ENCODE data around the gene KCNIP4.
"Not testable (repeated sequence)": the region's sequence is repeated elsewhere in the genome, so short reads cannot be mapped to it uniquely, and the experiment has no call there.

The KCNIP4 gene

DNA sequence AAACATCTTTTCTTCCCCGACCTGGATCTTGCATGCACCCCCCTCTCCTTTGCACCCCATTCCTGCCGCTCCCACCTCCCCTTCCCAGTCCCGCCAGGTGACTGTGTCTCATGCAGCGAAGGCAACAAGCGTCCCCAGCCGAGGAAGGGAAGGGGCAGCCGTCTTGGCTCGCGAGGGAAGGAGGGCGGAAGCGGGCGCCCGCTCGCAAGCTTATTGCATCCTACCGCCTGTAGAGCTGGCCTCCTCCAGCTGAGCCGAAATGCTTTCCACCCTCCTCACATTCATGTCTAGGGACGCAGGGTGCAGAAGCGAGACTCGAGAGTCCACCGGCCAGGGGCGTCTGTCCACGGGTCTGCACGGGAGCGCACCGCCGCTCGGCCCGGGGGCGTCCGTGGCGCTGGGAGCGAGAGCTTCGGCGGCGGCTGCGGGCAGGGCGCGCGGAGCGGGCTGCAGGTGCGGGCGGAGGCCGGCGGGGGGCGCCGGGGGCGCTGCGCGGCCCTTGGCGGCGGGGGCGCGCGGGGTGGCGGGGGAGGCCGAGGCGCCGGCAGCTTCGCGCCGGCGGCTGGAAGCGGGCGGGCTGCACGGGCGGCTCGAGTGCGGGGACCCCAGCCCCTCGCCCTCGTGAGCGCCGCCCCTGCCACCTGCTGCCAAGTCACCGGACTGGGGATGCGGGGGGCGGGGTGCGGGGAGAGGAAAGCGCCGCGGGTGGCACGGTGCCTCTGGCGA, at the start of gene KCNIP4:
TSS of gene KCNIP4 (minus strand) at position 426 of the 726 bp plus-strand sequence.
- DNase-seq (ENCODE audit: low read depth), result no peak

DNA sequence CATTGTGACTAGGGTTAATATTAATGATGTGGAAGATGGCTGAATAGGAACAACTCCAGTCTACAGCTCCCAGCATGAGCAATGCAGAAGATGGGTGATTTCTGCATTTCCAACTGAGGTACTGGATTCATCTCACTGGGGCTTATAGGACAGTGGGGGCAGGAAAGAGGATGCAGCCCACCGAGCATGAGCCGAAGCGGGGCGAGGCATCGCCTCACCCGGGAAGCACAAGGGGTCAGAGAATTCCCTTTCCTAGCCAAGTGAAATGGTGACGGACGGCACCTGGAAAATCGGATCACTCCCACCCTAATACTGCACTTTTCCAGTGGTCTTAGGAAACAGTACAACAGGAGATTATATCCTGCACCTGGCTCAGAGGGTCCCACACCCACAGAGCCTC, 48.0 kb upstream of the KCNIP4 start:
- not testable (repeated sequence) for DNase-seq (ENCODE audit: low read depth)

DNA sequence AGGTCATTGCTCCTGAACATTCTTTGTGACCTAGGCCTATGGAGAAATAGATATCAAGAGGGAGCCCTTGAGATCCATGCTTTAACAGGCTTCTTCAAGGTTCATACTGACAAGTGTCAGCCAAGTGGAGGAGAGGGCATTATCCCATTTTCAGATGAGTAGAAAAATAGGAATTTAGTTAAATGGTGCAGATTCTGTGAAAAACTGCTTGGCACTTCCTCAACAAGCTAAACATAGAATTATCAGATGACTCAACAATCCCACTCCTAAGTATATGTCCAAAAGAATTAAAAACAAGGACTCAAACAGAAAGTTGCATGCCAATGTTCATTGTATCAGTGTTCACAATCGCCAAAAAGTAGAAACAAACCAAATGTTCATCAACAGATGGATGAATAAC, 43.8 kb upstream of the KCNIP4 start:
- DNase-seq (ENCODE audit: low read depth), result peak; percentile 47

DNA sequence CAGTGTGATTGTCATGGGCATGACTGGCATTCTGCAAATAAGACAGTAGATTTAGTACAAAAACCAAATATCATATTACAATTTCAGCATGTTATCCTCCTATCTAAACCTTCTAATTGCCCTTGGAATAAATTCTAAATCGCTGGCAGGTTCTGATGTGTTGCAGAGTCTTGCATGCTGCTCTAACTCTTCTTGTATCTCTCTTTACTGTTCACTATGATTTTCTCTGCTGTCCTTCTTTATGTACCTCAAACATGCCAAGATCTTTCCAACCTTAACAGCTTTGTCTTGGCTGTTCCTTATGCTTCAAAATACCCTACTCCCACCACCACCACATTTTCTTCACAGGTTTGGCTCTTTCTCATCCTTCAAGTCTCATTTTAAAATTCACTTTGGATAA, 43.0 kb upstream of the KCNIP4 start:
- DNase-seq (ENCODE audit: low read depth), result no peak

DNA sequence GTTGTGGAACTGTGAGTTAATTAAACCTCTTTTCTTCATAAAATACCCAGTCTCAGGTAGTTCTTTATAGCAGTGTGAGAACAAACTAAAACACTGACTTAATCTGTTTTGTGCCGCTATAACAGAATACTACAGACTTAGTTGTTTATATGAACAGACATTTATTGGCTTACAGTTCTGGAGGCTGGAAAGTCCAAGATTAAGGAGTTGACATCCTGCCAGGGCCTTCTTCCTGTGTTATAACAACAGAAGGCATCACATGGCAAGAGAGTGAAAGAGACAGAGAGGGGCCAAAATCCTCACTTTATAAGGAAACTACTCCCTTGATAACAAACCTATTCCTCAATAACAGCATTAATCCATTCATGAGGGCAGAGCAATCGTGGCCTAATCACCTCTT, 42.5 kb upstream of the KCNIP4 start:
- DNase-seq (ENCODE audit: low read depth), result no peak

DNA sequence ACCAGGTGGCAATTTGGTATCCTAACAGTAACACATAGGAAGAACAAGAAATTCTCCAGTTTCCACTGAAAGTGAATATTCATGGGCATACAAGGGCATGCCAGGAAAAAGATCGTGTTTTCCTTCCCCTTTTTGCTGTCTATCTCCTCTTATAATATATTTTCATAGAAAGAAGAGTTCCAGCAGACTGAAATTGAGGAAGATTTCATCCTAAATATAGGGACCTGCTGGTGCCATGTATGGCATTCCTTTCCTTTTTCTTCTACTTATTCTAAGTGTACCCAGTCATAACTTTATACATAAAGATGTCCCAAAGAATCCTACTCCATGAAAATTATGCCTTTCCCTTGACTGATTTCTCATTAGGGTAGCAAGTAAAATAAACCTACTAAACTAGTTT, 40.8 kb upstream of the KCNIP4 start:
- DNase-seq (ENCODE audit: low read depth), result no peak

DNA sequence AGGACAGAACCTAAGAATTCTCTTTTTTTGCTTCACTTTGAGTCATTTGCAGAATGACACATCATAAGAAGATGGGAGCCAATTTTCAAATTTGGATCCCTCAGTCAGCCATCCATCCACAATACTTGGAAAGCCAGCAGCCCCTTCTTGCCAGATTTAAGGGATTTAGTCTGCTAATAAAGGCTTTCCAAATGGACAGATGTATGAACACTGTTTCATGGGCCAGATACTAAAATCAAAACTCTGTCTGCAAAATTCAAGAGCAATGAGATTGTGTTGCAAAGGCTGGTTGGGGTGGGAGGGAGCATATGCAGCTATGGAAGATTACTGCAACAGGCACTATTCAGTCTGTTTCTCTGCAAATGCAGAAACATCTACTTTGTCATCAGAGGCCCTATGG, 37.7 kb upstream of the KCNIP4 start:
- DNase-seq (ENCODE audit: low read depth), result no peak

DNA sequence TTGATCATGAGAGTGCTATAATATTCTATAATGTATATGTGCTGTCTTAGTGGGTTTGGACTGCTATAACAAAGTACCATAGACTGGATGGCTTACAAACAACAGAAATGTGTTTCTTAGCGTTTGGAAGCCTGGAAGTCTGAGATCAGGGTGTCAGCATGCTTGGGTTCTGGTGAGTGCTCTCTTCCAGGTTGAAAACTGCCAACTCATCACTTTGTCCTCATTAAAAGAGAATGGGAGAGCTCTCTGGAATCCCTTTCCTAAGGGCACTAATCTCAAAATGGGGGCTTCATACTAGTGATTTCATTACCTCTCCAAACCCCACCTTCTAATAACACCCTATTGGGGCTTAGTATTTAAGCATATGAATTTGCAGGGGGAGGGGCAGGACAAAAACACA, 33.5 kb upstream of the KCNIP4 start:
- DNase-seq (ENCODE audit: low read depth), result no peak

DNA sequence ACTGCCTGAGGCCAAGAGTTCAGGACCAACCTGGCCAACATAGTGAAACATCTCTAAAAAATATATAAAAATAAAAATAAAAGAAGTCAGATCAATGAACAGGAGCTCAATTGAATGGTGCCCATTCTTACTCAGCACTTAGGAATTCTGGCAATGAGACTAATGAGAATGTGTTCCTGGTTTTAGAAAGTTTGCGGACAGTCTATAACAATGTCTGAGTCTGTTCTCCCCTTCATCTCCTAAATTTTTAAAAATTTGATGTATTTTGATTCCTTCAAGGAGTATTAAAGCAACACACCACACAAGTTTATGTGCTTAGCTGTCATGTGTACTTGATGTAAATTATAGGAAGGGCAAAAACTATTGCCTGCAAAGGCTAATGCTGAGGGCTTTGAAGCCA, 30.6 kb upstream of the KCNIP4 start:
- DNase-seq (ENCODE audit: low read depth), result no peak

DNA sequence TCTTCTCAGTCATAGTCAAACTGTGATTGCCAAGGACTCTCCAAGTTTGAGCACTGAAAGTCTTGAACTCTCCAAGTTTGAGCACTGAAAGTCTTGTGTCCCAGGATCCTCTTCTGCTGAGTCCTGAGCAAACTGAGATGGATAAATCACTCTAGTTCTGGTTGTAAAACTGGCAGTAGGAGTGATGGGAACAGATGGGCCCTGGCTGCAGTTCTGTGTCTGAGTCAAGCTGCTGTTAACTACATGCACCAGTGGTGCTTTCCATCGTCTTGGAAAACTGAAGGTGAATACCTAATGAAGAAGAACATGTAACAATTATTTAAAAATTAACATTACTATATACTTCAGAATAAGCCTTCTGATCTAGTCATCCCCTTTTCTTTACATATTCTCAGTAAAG, 27.6 kb upstream of the KCNIP4 start:
- no peak for DNase-seq (ENCODE audit: low read depth)

DNA sequence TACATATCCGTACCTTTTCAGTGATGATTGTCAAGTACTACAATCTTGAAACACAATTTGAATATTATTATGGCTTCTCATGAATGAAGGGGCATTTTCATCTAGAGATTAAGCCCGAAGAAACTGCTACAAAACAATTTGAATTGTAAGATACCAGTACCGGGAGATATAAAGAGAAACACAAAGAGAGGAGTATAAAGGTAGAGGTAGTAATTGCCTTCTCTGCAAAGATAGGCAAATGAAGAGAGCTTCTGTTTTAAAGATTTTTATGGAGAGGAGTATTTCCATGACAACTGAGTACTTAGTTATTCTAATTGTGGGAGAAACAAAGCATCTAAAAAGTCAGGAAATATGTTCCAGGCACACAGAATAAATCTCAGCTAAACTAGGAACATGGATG, 25.3 kb upstream of the KCNIP4 start:
- no peak for DNase-seq (ENCODE audit: low read depth)

DNA sequence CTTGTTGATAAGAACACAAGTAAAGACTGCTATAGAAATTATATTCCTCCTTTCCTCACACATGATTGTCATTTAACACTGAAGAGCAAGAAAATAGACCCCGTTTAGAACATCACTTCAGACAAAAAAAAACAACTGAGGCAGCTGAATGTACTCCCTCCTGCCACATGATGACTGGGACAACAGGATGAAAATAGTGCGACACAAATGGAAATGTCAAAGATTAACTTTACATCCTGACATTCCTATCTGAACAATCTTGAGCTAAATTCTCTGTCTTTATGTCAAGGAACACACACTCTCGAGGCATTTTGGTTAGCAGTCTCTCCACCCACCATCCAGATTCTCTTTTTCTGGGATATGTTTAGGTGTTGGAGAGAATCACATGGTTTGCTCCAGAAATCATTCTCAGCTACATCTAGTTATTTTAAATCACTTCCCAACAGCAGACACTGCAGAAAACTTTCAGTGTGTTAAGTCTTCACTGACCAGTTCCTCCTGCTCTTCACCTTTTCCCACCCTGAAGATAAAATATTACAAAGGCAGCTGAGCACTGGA, 16.3 kb upstream of the KCNIP4 start:
- no peak for DNase-seq (ENCODE audit: low read depth)

DNA sequence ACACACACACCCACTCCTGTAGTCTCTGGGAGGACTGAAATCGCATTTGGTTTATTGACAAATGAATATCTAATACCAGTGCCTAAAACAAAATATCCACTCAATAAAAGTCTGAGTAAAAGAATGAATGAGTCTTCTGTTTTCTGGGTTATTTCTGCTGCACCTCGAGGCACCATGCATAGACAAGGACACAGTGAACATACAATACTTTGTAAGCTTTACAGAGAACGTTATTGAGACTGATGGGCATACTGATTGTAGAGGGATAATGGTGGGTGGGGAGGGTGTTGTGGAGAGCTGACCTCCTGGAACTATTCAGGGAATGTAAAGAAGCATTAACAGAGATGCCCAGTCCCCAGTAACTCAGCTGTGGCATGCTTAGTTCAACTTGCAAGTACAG, 14.1 kb upstream of the KCNIP4 start:
- DNase-seq (ENCODE audit: low read depth), result no peak

DNA sequence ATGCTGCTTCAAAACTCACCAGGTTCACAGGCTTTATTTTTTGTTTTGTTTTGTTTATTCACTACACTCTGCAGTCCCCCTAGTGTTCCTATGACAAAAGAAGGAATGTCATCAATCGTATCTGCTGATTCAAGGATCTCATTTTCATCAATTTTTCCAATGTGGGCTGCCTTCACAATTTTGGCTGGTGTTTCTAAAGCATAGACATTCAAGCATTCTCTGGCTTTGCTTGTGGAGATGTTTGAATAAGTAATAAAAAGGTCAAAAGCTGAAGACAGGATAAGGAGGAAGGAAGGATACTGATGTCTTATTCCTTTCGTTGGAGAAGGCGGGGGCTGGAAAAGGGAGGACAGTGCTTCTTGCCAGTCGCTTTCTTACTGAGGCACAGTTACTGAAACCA, 12.2 kb upstream of the KCNIP4 start:
- DNase-seq (ENCODE audit: low read depth), result no peak

DNA sequence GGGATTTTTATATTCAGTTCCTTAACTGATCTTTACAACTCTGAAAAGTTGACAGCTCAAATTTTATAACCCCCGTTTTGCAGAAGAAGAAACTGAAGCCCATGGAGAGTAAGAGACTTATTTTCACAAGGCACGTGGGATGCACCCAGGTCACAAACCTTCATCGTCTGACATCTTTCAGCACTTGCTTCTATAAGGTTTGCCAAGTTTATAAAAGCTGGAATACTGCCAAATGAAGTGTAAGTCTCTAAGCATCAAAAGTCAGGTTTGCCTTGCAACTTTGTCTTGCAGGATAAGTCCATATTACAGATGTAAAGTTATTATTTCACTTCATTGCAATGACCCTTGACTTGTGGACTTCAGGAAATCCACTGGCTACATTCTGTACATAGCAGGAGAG, 6.3 kb upstream of the KCNIP4 start:
- no peak for DNase-seq (ENCODE audit: low read depth)

DNA sequence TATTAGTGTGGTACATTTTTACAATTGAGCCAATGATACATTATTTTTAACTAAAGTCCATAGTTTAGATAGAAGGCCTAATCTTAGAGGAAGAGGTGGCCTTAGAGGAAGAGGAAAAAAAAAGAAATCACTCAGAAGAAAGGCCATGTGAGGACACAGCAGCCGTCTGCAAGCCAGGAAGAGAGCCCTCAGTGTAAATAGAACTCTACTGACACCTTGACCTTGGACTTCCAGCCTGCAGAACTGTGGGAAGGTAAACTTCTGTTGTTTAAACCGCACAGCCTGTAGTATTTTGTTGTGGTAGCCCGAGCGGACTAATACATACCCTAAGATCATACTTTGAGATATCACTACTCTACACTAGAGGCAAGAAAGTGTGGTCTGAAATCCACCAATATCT, 5.1 kb upstream of the KCNIP4 start:
- DNase-seq (ENCODE audit: low read depth), result no peak

DNA sequence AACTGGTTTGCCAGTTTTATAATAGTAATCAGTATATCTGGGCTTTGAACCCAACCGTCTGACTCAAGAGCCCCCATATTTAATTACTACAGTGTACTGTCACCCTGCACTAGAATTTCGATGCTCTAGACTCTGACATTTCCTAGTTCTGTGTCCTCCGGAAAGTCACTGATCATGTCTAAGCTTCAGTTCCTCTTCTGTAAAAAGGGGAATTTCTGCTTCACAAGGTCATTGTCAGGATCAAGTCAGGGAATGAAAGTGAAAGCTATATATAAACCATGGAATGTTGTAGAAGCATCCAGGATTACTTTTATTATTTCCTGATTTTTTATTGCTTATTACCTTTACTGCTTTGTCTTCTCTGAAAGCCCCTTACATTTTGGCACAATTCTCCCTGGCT, 4.0 kb upstream of the KCNIP4 start:
- DNase-seq (ENCODE audit: low read depth), result no peak

DNA sequence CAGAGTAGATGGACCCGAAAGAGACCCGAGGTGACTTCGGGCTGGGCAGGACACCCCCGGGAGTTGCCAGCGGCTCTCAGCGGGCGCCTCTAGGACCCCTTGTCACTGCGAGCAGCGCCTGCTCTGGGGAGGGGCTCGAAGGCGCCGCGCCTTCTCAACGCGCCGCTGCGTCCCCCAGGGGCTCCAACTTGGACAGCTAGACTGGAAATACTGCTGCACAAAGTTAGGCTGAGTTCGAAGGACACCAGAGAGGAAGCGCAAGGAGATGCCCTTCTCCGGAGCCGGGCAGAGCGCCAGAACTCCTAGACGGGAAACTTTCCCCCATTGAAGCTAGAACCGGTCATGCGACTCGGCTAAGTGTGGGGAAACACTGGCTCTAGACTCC, 493 bp upstream of the KCNIP4 start:
- no peak for DNase-seq (ENCODE audit: low read depth)

DNA sequence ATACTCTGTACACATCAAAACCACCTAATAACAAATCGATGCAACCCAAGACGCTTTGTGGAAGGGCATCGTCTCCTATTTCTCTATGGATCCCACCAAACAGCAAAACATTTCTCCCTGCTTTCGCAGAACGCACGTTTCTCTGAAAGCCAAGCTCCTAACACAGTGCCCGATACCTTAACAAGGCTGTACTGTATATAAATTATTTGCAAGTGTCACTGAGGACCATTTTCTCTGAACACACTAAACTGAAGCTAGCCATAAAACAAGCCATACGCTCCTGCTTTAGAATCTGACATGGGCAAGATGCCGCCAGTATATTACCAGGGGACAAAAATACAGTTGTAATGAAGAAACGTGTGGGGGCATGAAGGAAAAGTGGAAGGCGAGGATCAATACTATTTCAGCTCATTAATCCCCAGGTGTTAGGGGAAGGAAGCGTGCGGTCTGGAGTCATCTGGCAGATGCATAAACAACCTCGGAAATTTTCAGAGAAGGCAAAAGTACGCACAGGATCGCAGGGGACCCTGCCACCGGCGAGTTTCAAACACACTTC, 703 bp downstream of the KCNIP4 start:
- DNase-seq (ENCODE audit: low read depth), result no peak

DNA sequence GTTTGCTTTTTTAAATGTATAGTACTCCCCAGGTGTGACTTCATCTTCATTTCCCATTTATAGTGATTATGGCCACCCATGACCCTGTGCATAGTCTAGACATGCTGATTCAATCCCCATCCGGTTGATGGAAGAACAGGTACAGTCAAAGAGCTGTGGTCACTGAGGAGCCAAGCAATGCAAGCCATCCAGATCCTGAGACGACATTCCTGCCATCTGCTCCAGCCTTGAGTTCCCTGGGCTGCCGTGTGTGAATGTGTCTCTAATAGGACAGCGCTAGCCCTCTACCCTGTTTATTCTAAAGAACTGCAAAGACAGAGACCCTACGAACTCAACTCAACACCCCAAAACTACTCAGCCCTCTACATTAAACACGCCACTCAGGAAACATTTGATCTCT, 1.7 kb downstream of the KCNIP4 start:
- DNase-seq (ENCODE audit: low read depth), result no peak

DNA sequence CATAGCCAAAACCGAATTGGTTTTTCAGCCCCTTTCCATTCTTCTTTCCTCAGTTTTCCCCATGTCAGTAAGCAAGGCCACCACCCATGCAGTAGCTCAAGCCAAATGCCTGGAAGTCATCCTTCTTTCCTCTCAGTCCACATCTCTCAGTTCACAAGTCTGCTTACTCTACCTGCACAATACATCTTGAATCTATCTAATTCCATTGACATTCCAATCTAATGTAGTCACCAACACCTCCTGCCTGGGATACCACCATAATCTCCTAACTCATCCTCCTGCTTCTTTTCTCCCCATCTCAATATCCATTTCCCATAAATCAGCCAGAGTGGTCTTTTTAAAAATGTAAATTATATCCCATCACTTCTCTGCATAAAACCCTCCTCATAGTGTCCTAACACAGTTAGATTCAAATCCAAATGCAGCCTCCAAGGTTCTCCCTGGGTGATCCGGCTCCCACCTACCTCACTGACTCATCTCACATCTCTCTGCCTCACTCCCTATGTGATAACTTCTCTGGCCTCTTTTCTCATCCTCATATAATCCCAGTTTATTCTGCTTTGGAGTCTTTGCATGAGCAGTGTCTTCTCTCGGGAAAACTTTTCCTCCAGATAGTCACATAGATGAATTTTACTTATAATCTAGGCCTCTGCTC, 26.9 kb downstream of the KCNIP4 start:
- DNase-seq (ENCODE audit: low read depth), result no peak

DNA sequence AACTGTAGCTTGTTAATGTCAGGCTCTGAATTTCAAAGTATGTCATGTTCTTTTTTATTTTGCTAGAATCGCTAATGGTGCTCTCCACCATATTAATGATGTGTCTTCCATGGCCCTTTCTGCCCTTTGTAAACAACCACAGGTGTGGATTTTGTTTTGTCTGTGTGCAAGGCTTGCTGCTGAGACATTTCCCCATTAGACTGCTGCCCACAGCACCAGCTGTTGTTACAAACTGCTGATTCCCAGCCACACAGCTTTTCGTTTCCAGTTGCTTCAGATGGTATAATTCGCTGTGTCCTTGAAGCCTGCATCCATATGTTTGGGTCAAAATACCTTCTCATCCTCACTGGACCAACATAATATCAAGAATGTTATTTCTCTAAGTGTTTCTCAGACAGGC, 32.8 kb downstream of the KCNIP4 start:
- DNase-seq (ENCODE audit: low read depth), result no peak

DNA sequence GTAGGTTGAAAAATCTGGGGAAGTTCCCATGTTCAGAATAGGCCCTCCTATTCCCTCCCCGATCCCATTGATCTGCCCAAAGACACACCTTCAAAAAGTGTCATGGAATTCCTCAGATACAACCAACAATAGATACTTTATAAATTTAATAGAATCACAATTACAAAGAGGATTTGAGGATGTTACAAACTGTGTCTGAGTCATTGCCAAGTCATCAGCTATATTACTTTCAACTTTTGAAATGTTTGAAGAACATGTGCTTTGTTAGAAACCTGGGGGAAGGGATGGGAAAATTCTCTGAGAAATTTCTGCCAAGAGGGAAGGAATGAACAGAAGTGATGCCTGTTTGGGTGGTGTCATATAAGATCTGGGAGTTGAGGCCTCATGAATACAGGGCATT, 46.7 kb downstream of the KCNIP4 start:
- no peak for DNase-seq (ENCODE audit: low read depth)

DNA sequence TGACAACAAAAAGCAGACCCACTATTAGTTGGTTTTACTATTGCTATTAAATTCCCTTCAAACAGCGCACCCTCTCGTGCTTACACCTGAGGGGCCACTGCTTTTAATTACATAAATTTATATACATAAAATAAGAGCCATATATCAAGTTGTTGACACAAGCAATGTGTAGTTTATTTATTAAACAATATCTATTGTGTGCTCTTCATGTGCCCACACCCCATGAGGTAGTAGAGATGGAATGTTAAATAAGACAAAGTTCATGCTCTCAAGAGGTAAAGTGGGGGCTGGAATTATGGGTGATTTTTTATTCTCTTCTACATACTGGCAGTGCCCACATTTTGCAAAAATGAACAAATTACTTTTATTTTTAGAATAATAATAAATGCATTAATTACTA, 47.3 kb downstream of the KCNIP4 start:
- DNase-seq (ENCODE audit: low read depth), result no peak

Data from GM04503 (cell line).